Stimulated activated CD4-positive, alpha-beta T cell treated with anti-CD3 and anti-CD28 coated beads, TNF-alpha, amount 100 ng/mL, for 1 hour (primary cell): ENCODE measurements around the gene PDSS2.
A peak's percentile ranks its signal among the peaks of the same experiment; 100 is the strongest.
"Not testable (repeated sequence)": the region's sequence is repeated elsewhere in the genome, so short reads cannot be mapped to it uniquely, and the experiment has no call there.

Source experiments
- DNase-seq, 3 donors: peaks; one replicate each; pipeline ENCODE4 v3.0.0-alpha.2; 2020; ENCODE audit warnings: low read depth in 3 of 3, low spot score in 1 of 3

The PDSS2 gene

DNA sequence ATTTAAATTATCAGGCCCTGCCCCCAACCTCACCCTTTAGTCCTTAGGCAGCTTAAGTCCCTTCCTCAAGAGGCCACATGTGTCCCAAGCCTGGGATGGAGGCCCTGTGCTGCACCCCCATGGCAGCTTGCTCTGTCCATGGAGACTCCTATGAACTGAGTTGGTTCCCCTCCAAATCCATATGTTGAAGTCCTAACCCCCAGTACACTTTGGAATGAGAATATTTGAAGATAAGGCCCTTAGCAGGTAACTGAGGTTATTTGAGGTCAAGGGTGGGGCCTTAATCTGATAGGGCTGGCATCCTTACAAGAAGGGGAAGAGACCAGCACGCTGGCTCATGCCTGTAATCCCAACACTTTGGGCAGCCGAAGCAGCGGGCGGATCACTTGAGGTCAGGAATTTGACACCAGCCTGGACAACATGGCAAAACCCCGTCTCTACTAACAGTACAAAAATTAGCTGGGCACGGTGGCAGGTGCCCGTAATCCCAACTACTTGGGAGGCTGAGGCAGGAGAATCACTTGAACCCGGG lies 337.3 kb downstream of the PDSS2 start:
- DNase-seq, result no peak

DNA sequence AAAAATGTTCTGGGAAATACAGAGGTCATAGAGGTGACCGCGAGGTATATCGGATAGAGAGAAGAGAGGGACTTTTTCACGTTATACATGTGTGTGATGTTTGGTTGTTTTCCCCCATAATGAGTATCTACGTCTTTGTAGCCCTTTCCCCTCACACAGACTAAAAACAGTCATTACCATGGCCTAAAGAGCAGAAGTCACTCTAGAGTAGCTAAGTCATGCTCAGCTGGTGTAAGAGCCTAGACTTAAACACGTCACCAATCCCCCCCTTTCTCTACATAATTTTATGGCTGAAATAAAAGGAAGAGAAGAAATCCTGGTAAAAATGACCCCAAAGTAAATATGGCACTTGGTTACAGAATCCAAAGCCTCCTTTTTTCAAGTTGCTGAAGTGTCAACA lies 338.1 kb downstream of the PDSS2 start:
- DNase-seq, result no peak

DNA sequence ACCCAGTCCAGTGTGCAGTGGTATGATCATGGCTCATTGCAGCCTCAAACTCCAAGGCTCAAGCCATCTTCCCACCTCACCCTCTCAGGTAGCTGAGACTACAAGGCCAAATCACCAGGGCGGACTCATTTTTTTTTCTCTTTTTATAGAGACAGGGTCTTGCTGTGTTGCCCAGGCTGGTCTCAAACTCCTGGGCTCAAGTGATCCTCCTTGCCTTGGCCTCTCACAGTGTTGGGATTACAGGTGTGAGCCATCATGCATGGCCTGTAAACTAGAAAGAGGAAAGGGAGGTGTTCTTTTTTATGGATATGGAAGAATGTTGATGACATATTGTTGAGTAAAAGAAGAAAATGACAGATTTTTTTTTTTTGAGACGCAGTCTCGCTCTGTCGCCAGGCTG lies 339.0 kb downstream of the PDSS2 start:
- no peak for DNase-seq

DNA sequence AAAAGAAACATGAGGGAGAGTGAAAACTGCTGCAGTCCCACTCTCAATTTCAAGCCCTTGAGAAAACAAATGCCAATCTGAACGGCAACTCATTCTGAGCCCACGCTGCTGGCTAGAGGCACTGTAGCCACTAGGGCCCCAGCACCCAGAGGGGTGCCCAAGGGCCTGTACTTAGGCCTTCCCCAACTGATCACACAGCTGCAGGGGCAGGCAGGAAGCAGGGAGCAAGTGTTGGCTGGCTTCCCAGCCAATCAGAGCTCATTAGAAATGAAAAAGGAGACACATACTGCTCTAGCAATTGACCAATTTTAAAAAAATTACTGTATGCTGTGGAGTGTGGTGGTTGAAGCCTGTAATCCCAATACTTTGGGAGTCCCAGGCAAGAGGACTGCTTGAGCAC lies 340.4 kb downstream of the PDSS2 start:
- no peak for DNase-seq

DNA sequence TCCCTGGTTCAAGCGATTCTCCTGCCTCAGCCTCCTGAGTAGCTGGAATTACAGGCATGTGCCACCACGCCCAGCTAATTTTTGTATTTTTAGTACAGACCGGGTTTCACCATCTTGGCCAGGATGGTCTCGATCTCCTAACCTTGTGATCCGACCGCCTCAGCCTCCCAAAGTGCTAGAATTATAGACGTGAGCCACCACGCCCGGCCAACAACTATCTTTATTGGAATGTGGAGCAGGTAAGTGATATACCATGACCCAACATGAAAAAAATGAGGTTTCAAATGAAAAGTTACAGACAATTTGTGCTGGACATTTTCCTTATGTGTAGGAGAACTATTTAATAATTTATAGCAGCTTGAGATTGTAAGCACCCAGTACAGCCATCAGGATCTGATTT lies 340.8 kb downstream of the PDSS2 start:
- DNase-seq, result not testable (repeated sequence)

DNA sequence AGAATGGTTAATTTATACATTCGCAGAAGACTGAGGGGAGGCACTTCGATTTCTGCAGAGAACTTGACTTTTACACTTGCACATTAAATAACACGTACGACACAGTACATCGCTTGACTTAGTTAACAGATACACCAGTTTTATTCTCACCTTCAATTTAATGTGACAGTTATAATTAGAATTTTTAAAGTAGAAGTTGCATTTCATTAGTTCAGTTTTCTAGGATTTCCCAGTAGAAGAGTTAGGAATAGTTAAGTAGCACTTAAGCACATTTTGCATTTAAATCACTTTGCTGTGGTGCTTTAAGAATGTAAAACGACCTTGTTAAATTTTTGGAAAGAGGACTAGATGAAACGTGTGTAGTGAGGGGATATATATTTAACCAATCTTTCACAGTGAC lies 342.4 kb downstream of the PDSS2 start:
- no peak for DNase-seq

DNA sequence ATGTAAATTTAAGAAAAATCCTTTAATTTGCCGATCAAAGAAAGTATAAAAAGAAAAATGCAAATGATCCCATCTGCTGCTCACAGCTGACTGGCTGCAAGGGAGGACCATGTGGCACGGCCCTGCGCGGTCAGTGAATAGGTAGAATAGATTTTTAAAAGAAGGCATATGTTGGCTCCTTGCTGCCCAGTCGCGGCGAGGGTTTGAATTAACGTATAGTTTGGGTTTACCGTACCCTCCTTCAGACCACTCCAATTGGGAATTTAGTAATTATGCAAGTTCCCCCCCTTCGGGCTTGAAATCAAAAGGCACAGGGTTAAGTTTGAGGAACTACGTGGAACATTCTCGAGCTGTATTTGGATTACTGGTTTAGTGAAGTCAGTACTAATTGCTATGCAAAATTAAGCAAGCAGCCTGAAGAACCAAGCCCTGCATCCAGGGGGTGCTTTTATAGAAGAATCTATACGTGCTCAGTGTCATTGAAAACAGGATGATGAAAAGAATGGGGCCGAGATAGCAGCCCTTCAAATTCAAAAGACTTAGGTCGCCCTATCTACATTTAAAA lies 343.0 kb downstream of the PDSS2 start:
- DNase-seq, result no peak

DNA sequence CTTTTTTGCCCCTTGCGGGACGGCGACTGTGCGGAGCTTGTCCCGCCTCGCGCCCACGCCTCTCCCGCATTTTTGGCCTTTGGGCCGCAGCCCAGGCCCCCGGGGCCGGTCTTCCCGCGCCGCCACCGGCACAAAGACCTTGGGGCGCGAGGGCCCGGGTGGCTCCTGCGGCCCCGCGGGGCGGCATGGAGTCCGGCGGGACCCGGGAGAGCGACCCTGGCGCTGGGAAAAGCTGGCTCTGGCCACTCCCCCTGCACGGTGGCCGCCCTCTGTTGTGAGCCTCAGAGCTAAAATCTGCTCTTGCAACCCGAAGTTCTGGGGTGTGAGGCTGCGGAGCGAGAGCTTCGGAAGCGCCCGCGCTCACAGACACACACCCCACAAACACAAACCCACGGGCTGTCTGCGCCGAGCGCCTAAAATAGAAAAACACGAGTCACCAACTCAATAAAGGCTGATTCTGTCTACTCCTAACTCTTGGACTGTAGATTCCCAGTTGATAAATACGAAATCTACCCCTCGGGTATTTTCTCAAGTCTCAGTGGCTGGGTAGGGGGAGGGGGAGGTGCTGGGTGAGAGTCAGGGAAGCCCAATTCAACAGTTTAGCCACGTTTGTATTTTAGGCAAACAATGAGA lies 343.6 kb downstream of the PDSS2 start:
- DNase-seq, result peak in 1 of 3 donors; percentile 24

DNA sequence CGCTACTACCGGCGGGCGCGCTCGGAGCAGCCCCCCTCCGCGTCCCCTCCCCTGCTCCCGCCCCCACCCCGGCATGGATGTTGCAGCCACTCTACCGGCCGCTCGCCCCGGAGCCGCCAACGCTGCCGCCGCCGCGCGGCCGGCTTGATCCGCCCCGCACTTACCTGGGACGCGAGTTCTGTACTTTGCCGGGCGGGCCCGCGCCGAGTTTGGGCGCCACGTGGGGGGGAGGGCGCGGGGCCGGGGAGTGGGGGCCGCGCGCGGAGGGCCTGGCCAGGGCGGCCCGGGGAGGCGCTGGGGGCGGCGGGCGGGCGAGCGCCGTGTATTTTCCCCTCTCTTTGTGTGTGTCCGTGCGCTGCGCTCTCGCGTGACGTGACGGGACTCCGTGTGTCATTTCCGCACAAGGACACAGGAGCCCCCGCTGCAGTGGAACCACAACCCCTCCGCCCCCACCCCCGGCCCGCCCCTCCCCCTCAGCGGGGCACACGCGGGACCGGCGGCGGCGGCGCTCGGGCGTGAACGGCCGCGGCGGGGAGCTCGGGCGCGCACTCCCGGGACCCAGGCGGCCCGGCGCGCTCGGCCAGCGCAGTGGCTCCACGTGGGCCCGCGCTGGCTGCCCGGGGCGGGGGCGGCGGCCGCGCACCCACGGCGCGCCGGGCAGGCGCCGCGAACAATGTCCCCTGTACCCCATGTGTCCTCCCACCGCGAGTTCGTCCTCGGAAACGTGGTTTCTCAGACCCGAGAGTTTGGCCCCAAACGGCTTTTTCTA lies 344.3 kb downstream of the PDSS2 start, which contains the start of gene BEND3:
TSS of gene BEND3 (minus strand) at position 590 of the 769 bp plus-strand sequence. CDS start 16,230 bp downstream, outside the sequence.
- DNase-seq, result peak in 1 of 3 donors; percentile 24

DNA sequence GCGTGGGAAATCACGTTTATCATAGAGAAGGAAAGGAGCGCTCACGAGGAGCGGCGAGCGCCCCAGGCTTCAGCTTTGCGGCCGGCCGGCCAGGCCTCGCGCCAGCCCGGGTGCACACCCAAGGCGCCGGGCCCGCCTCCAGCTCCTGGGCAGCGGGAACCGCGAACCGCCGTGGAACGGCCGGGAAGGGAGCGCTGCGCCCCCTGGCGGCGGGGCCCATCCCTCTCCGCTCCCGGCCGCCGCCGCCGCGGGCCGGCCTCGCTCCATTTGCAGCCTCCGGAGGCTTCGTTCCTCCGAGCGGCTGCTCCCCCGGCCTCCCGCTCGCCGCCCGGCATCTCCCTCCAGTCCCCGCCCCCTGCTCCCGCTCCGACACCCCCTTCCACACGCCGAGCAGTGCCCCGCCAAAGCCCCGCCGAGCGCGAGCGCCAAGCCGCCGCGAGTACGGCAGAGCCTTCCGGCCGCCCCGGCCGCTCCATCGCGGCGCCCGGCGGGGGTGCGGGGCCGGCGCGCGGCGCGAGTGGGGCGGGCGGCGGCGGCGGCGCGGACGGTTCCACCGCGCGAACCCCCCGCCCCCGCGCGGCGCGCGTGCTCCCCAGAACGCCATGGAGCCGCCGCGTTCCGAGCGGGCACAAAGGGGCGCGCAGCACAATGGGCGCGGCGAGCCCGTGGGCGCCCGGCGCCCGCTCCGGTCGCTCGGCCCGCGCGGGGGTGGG lies 345.0 kb downstream of the PDSS2 start:
- peak; percentile 19 to 62 (median 40) for DNase-seq

DNA sequence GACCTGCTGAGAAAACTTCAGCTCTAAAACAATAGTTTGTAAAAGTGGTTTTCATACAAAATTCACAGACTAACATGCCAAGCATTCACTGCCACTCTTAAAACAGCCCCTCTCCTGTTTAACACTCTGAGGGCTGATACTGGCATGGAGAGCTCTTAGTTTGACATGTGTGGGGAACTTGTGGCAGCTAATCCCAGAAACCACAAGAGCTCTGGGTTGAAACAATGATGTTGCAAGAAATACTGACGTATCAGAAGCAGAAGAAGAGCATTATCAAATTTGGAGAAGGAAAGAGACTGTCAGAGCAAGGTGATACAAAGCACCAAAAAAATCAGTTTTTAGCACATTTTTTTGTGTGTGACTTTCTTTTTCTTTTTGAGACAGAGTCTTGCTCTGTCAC lies 349.2 kb downstream of the PDSS2 start:
- DNase-seq, result no peak

DNA sequence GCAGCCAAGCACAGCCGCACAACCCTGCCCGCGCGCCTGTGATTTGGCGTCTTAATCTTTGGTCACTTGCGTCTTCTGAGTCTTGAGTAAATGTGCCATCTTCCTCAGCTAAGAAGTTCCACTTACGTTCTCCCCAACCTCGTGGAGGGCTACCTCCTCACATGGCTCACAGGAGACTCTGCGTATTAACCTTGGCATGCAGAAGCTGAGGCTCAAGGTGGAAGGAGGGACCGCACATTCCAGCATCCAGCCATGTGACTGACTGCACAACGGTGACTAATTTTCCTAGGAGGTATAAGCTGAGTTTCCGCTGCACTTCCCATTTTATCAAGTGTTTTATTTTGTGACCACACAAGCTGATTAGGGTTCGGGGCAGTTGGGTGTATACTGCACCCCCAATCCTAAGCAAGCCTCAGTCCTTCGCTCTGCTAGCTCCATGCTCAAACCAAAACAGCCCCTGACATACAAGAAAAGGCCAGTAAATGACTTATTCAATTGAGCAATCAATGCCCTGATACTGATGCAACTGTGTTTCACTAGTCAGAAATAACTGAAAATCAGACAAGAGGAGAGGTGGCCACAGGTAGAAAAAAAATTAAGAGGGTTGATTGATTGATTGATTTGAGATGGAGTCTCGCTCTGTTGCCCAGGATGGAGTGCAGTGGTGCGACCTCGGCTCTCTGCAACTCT lies 351.0 kb downstream of the PDSS2 start:
- DNase-seq, result no peak

DNA sequence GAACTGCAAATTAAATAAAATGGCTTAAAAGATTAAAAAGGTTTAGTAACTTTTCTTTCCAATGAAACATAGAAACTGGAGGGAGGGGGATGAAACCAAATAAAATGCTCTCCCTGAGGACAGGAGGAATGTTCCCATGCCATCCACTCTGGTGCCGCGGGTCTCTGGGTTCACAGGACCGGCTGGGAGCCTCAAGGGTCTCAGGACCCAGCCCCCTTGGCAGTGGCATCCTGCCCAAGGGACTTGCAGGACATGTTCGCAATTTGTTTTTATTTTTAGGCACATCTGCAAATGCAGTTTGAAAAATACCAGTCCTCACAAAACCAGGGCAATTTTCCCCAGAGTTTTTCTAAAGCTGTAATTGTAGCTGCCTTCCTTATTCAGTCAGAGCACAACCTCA lies 351.6 kb downstream of the PDSS2 start:
- no peak for DNase-seq

DNA sequence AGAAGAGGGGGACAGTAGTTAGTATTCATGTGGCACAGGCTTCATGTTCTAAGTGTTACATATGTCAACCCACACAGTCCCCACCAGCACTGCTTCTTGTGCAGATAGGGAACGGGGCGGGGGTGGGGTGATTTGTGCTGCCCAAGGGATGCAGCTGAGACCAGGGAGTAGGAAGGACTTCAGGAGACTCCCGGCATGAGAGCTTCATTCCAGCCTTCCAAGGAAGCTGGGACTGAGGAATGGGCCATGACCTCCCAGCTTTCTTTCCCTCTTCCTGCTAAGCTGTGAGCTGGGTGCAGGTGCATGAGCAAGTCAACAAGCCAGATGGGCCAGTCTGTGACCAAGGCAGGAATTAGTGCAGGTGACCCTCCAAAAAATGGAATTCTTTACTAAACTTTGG lies 353.2 kb downstream of the PDSS2 start:
- no peak for DNase-seq

DNA sequence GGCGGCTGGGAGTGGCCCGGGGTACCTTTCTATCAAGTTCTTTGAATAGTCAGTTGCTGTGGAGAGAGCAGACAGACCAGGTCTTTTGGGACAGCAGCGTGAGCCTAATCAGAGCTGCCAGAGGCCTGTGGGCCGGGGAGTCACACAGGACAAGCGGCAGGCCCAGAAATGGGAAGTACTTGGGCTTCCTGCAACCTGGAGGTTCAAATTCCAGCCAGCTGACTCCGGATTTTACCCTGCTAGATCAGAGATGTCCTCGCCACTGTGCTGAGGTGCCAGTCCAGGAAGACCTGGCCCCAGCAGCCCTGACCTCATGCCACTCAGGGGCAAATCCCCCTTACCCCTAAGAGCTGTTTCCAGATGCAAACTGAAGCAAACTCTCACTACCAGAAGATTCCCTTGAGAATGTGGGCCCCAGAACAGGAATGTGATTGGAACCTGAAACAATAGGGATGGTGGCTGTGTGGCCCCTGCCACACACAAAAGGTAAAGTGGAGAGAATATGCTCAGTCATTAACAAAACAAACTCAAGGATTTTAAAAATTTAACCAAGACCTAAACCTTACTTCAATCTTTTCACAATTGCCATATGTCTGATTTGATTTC lies 353.8 kb downstream of the PDSS2 start:
- no peak for DNase-seq

DNA sequence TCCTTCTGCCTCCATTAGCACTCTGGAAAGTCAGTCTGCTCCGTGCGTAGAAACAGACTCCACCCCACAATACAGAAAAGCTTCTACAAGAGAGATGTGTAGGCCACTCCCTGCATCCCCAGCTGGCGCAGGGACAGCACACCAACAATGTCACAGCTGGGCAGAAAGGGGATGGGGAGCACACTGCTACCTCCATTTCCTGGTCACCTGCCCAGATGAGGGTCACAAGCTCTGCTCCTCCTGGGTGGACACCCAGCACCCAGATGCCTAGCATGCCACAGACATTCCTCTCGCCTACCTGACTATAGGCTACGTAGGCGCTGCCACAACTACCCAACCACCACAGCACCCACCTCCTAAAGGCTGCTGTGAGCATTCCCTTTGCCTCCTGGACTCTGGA lies 356.3 kb downstream of the PDSS2 start:
- DNase-seq, result no peak
